ENCODE results near the gene COL4A6. TPM values are rescaled to one million over a fixed set of nuclear protein-coding genes. Genes with fewer than 3 reads are reported as not detected.

COL4A6 gene
- total and polyA plus RNA-seq, 8 donors: 1.2 to 17.5 (median 14.2) TPM

DNA sequence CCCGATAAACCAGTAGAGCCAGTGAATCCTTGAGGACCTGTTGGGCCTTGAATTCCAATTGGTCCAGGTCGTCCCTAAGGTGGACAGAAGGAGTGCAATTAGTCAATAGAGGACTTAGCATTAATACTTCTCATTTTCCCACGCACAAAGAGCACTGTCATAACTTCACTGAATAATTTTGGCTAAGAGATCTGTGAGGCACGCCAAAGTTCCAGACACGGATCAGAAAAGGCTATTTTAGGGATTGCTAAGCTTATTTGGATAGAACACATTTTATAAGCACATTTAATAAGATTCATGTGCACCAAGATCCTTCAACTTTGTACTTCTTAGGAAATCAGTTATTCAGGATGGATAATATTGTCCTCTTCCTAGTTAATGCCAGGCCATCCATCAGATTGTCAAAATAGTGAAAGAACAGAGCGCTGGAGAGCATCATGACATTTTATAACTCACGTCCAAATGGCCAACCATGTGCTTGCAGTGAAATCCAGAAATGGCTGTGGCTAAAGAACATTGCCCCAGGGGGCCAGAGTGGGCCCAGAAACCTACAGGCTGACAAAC lies 216.8 kb downstream of the COL4A6 start:
- TF ChIP-seq, protein P1, sequence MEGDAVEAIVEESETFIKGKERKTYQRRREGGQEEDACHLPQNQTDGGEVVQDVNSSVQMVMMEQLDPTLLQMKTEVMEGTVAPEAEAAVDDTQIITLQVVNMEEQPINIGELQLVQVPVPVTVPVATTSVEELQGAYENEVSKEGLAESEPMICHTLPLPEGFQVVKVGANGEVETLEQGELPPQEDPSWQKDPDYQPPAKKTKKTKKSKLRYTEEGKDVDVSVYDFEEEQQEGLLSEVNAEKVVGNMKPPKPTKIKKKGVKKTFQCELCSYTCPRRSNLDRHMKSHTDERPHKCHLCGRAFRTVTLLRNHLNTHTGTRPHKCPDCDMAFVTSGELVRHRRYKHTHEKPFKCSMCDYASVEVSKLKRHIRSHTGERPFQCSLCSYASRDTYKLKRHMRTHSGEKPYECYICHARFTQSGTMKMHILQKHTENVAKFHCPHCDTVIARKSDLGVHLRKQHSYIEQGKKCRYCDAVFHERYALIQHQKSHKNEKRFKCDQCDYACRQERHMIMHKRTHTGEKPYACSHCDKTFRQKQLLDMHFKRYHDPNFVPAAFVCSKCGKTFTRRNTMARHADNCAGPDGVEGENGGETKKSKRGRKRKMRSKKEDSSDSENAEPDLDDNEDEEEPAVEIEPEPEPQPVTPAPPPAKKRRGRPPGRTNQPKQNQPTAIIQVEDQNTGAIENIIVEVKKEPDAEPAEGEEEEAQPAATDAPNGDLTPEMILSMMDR (IDR thresholded peaks at IDR 0.05): no peak
- ATAC-seq (no peak), DNase-seq (no peak)
- Histone ChIP-seq H3K9me3 (no peaks in the 10 kb centered on the region), H3K4me1 (no peaks in the 10 kb centered on the region), H3K27ac (no peak overlapping the region), H3K36me3 (no peaks in the 10 kb centered on the region), H3K27me3 (no peaks in the 10 kb centered on the region), H3K4me3 (no peak overlapping the region)
- intact Hi-C loops (cut with DNase I): no loop called here

DNA sequence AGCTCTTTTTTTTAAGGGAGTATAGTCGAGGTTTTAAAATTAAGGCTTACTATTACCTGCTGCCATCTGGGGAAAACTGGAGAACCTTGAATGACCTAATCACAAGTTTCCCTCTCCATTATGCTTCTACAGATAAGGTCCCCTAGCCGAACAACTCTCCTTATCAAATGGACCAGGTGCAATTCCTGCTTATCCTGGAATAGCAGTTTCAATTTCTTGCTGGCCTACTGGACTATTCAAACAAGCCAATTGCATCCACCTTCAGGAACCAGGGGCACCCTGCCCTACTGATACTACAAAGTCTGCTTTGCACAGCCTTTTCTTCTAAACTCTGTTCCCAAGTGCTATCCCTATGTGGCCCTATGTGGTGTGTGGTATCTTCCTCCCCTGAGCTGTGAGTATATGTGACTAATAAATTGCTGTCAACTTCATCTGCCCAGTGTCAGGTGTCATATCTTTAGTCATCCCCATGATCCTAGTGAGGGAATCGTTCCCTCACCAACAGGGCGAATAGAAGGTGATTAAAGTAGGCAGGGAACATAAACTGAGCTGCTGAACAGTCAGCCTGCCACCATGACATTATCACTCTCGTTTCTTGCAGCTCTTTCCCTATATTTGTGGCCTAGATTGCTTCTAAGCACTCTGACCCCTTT lies 218.1 kb downstream of the COL4A6 start:
- no peak overlapping the region for H3K27ac ChIP-seq
- intact Hi-C loops (cut with DNase I): no loop called here
- no peak for DNase-seq
- H3K9me3 ChIP-seq: no peaks in the 10 kb centered on the region
- H3K4me3 ChIP-seq: no peak overlapping the region
- TF ChIP-seq, protein P1 (IDR thresholded peaks at IDR 0.05): no peak
- H3K4me1 ChIP-seq: no peaks in the 10 kb centered on the region
- no peaks in the 10 kb centered on the region for H3K36me3 ChIP-seq
- no peak for ATAC-seq
- no peaks in the 10 kb centered on the region for H3K27me3 ChIP-seq

DNA sequence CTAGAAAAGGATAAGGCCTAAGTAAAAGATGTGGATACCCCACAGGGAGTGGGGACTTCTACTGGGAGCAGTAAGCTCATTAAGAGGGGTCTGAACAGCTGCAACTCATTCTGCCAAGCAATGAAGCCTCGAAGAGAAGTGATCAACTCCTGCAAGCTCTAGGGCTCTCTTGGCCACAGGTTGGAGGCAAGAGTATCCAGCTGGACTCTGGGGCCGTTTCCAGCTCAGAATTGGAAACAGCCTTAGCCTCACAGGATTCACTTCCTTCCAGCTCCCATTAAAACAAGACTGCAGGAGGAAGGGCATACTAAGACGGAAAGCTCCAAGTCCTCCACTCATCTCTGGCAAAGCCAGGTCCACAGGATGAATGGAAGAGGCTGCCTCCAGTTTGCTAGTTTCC lies 220.3 kb downstream of the COL4A6 start:
- H3K27me3 ChIP-seq: peaks cover 0 to 2% of the 10 kb centered on the region in 2 donors
- H3K4me3 ChIP-seq: no peak overlapping the region
- peak; percentile 26 for ATAC-seq
- H3K36me3 ChIP-seq: no peaks in the 10 kb centered on the region
- no peaks in the 10 kb centered on the region for H3K4me1 ChIP-seq
- peak in 2 of 4 donors; percentile 45 to 71 for DNase-seq
- intact Hi-C loops (cut with DNase I): no loop called here
- H3K9me3 ChIP-seq: no peaks in the 10 kb centered on the region
- TF ChIP-seq, protein P1 (IDR thresholded peaks at IDR 0.05): no peak
- H3K27ac ChIP-seq: no peak overlapping the region

DNA sequence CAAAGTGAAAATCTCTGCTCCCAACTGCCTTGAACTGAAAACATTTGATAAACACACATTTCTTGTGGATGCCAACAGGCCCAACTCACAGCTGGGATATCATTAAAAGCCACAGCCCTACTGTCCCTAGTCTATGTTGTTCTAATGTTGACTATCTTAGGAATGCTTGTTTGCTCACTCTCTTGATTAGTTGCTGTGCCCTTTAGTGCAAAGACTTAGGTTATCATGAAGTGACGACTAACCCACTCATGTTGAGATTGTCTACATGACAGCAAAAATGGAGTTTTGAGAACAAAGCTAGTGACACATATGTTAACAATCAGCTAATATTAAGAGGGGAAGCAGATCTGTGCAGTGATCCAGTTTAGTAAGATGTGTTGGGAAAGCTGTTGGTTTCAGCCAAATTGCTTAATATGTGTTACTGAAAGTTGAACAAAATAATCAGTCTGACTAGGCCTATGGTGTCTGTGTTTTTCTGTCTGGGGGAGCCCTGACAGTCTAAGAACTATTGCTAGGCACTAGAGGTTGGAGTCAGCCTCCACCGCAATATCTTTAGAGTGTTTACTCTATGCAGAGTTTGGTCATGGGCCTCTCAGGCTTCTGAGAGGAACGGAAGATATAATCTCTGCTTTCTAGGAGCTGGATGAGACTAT lies 221.2 kb downstream of the COL4A6 start:
- no peak overlapping the region for H3K4me3 ChIP-seq
- no peaks in the 10 kb centered on the region for H3K4me1 ChIP-seq
- DNase-seq (peak in 2 of 4 donors; percentile 46 to 54), ATAC-seq (peak; percentile 79)
- H3K36me3 ChIP-seq: no peaks in the 10 kb centered on the region
- peaks cover 0 to 2% of the 10 kb centered on the region in 2 donors for H3K27me3 ChIP-seq
- intact Hi-C loops (cut with DNase I): no loop called here
- TF ChIP-seq, protein P1 (IDR thresholded peaks at IDR 0.05): no peak
- H3K9me3 ChIP-seq: no peaks in the 10 kb centered on the region
- no peak overlapping the region for H3K27ac ChIP-seq

DNA sequence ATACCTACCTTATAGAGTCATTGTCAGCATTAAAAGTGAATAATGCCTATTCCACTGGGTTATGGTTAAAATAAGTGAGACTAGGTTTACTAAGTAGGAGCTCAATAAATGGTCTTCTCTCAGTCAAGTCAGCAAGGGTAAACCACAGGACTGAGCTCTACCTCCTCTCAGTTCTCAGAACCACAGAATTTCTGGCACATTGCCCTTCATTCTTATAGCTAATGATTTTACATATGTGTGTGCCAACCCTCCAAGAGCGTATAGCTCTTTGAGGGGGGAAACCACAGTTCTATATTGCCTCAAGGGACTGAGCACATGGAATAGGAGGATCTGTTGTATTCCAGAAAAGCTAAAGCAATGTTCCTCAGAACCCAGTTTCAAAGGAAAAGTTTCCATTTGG lies 221.8 kb downstream of the COL4A6 start:
- ATAC-seq (no peak), DNase-seq (no peak)
- intact Hi-C loops (cut with DNase I): no loop called here
- H3K27ac ChIP-seq: no peak overlapping the region
- H3K27me3 ChIP-seq: peaks cover 0 to 2% of the 10 kb centered on the region in 2 donors
- no peak overlapping the region for H3K4me3 ChIP-seq
- no peaks in the 10 kb centered on the region for H3K36me3 ChIP-seq
- TF ChIP-seq, protein P1 (IDR thresholded peaks at IDR 0.05): no peak
- H3K4me1 ChIP-seq: no peaks in the 10 kb centered on the region
- H3K9me3 ChIP-seq: no peaks in the 10 kb centered on the region

Data from left lung (tissue), 10 donors.